Smooth muscle cell (in vitro differentiated cells): Measurements from ENCODE around the gene PELI2. TPM values are rescaled to one million over a fixed set of nuclear protein-coding genes. Genes with fewer than 3 reads are reported as not detected.

Experiments
- DNase-seq: peaks from one replicate; lab custom pipeline; 2025; ENCODE audit not compliant: unreplicated experiment; lab: John Stamatoyannopoulos, UW
- H2AFZ ChIP-seq: fragments of 200-600 bp; sonication (generic); 2 replicates; pipeline ENCODE4 v1.6.0; 2016; ENCODE audit warnings: antibody characterized with exemption, low read depth, mild to moderate bottlenecking
- H3F3A ChIP-seq: fragments of 200-600 bp; sonication (generic); 2 replicates; pipeline ENCODE4 v1.6.0; 2017; ENCODE audit warnings: antibody characterized with exemption, low read depth
- H3K27ac ChIP-seq: fragments of 200-600 bp; sonication (generic); 2 replicates; pipeline ENCODE4 v1.5.1; 2016; ENCODE audit warnings: low read depth, mild to moderate bottlenecking
- H3K27me3 ChIP-seq: fragments of 200-600 bp; sonication (generic); 2 replicates; pipeline ENCODE4 v1.6.1; 2016; ENCODE audit warnings: low read depth, mild to moderate bottlenecking
- H3K36me3 ChIP-seq: fragments of 200-600 bp; sonication (generic); 2 replicates; pipeline ENCODE4 v1.5.1; 2016; ENCODE audit warnings: low read depth
- H3K4me1 ChIP-seq: fragments of 200-600 bp; sonication (generic); 2 replicates; pipeline ENCODE4 v1.5.1; 2016; ENCODE audit warnings: low read depth
- H3K4me2 ChIP-seq: fragments of 200-600 bp; sonication (generic); 2 replicates; pipeline ENCODE4 v1.6.0; 2016; ENCODE audit warnings: mild to moderate bottlenecking
- H3K4me3 ChIP-seq: fragments of 200-600 bp; sonication (generic); 2 replicates; pipeline ENCODE4 v1.5.1; 2016; ENCODE audit warnings: mild to moderate bottlenecking
- H3K79me2 ChIP-seq: fragments of 200-600 bp; sonication (generic); 2 replicates; pipeline ENCODE4 v1.6.0; 2016; ENCODE audit warnings: low read depth, mild to moderate bottlenecking
- H3K9ac ChIP-seq: fragments of 200-600 bp; sonication (generic); 2 replicates; pipeline ENCODE4 v1.6.0; 2016; ENCODE audit warnings: low read depth
- H3K9me3 ChIP-seq: fragments of 200-600 bp; sonication (generic); replicated peaks from 2 replicates; pipeline ENCODE4 v1.5.1; 2016; ENCODE audit warnings: low read depth
- H4K20me1 ChIP-seq: fragments of 200-600 bp; sonication (generic); 2 replicates; pipeline ENCODE4 v1.6.0; 2016; ENCODE audit warnings: low read depth
- CTCF ChIP-seq: fragments of 200-600 bp; sonication (generic); IDR thresholded peaks from 2 replicates; pipeline ENCODE4 v1.5.1; 2017; ENCODE audit warnings: borderline replicate concordance, mild to moderate bottlenecking, antibody characterized with exemption; ENCODE audit not compliant: insufficient read depth, poor library complexity, severe bottlenecking
- WGBS: methylation state at CpG from one replicate; pipeline ENCODE4 v1.1.7; 2016; ENCODE audit warnings: low lambda C conversion rate; 5-methylcytosine and 5-hydroxymethylcytosine counted together
- polyA plus RNA-seq: library from polyadenylated mRNA; unstranded; fragments of >200 nt; fragmentation: Nextera tagmentation; extraction: Ambion mirVana; gene quantifications from 2 replicates; pipeline ENCODE4 v1.2.1, GENCODE V29; 2016
- total RNA-seq: library from RNA; depleted of rRNA; stranded (reverse); fragments of >200 nt; gene quantifications from 2 replicates; pipeline ENCODE4 v1.2.3, GENCODE V29; 2014

PELI2 gene
- total and polyA plus RNA-seq, 2 experiments from 2014 or later = 4.6 to 9.1 TPM

DNA sequence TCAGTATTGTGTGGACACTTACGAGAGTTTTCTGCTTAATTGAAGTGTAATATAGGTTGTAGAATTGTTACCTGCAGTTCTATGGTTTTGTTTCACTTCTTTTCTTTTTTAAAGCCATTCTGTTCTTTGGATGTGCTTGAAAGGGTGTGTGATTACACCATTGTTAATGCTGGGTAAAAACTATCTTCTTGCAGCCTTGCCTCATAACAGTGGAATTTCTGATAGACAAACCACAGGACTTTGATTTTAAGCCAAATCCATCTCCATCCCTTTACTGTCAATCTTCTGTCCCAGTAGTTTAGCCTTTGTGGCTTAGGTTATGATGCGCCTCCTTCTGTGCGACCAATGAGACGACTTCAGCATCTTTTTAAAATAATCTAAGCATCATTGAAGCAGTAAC is 182.3 kb downstream of the PELI2 start:
- Histone ChIP-seq H3K27ac (no peak overlapping the region), H2AFZ (no peak overlapping the region), H3K27me3 (no peaks in the 10 kb centered on the region), H4K20me1 (no peaks in the 10 kb centered on the region), H3K79me2 (no peaks in the 10 kb centered on the region), H3K4me1 (no peaks in the 10 kb centered on the region), H3K9me3 (no peaks in the 10 kb centered on the region), H3K4me2 (no peak overlapping the region), H3K36me3 (no peaks in the 10 kb centered on the region), H3K9ac (no peak overlapping the region), H3F3A (no peaks in the 10 kb centered on the region), H3K4me3 (no peak overlapping the region)
- DNase-seq = no peak
- no peak for TF ChIP-seq CTCF
- 88% methylated on average over 4 of the region's 4 CpGs for WGBS

DNA sequence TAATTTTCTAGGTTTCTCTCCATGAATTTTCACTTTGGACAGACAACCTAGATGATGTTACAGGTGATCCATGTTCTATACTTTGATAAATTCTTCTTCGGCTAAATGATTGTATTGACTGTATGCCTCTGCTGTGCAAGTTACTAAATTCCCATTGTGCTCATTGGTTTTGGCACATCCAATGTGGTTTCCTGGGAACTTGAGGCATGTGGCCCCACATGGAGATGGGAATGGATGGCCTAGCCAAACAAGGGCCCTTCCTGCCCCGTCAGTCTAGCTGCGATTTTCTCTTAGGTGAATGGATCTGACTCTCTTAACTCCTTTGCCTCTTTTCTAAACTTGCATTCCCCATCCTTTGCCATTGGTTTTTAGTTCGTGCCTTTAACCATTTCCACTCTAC is 186.2 kb downstream of the PELI2 start:
- Histone ChIP-seq H3K79me2 (no peaks in the 10 kb centered on the region), H3K27me3 (no peaks in the 10 kb centered on the region), H3K4me2 (no peak overlapping the region), H4K20me1 (no peaks in the 10 kb centered on the region), H3K36me3 (no peaks in the 10 kb centered on the region), H3K4me3 (no peak overlapping the region), H3K9ac (no peak overlapping the region), H2AFZ (no peak overlapping the region), H3K27ac (no peak overlapping the region), H3F3A (no peaks in the 10 kb centered on the region), H3K4me1 (no peaks in the 10 kb centered on the region), H3K9me3 (no peaks in the 10 kb centered on the region)
- no peak for TF ChIP-seq CTCF
- no peak for DNase-seq
- 90% methylated on average over 4 of the region's 4 CpGs for WGBS

DNA sequence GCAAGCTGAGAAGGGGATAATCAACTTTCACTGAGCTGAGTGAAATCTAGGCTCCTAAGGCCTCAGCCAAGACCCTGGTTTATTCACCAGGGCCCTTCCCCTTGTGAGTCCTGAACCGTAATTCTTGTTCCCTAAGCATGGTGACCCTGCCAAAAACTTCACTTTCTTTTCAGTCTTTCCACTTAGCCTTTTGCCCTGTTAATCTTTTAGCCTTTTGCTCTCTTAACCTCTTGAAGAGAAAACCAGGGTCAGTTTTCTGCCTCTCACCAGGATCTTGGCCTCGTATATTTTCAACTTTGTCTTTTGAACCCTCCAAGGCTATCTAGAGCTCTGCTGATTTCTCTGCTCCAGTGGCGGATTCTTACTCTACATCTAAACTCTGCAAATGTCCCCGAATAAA is 191.0 kb downstream of the PELI2 start:
- Histone ChIP-seq H3K4me2 (no peak overlapping the region), H3K4me3 (no peak overlapping the region), H3K9me3 (no peaks in the 10 kb centered on the region), H3K79me2 (no peaks in the 10 kb centered on the region), H3K9ac (no peak overlapping the region), H3F3A (no peaks in the 10 kb centered on the region), H3K27ac (no peak overlapping the region), H2AFZ (no peak overlapping the region), H3K4me1 (no peaks in the 10 kb centered on the region), H4K20me1 (no peaks in the 10 kb centered on the region), H3K36me3 (no peaks in the 10 kb centered on the region), H3K27me3 (no peaks in the 10 kb centered on the region)
- no peak for TF ChIP-seq CTCF
- DNase-seq = no peak
- WGBS = 93% methylated on average over 4 of the region's 4 CpGs

DNA sequence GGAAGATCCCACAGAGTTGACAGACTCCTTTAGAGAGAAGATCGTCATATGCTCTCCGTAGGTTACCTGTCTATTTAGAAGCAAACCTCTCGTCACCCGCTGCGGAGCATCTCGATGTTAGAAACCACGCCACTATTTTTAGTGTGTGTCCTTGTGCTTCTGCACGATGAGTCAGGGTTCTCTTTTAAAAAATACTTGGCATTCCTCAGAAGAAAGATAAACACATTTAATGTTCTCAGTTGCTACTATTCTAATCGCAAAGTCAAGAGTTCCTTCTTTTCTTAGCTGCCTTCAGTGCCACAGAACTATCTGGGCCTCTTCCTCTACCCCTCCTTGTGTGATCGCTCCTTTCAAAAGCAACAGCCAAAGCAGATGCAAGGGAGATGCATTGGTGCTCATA is 192.4 kb downstream of the PELI2 start:
- Histone ChIP-seq H3K27ac (no peak overlapping the region), H4K20me1 (no peaks in the 10 kb centered on the region), H3K9me3 (no peaks in the 10 kb centered on the region), H3K4me1 (no peaks in the 10 kb centered on the region), H2AFZ (no peak overlapping the region), H3K36me3 (no peaks in the 10 kb centered on the region), H3K4me3 (no peak overlapping the region), H3K9ac (no peak overlapping the region), H3K79me2 (no peaks in the 10 kb centered on the region), H3F3A (no peaks in the 10 kb centered on the region), H3K27me3 (no peaks in the 10 kb centered on the region), H3K4me2 (peak overlapping the region; percentile 41)
- no peak for DNase-seq
- 43% methylated on average over 10 of the region's 10 CpGs for WGBS
- TF ChIP-seq CTCF = no peak
